NOMO-1 treated with DMSO at 0.1 percent for 48 hours (cell line): ENCODE measurements around the gene KAZALD1.
A peak's percentile ranks its signal among the peaks of the same experiment; 100 is the strongest.

Experiments
- DNase-seq: peaks from one replicate; lab custom pipeline; 2025; ENCODE audit not compliant: unreplicated experiment; lab: John Stamatoyannopoulos, UW

Gene KAZALD1

GRCh38 chr10:101047961-101048892 is 13.6 kb upstream of the KAZALD1 start:
- DNase-seq = no peak

DNA sequence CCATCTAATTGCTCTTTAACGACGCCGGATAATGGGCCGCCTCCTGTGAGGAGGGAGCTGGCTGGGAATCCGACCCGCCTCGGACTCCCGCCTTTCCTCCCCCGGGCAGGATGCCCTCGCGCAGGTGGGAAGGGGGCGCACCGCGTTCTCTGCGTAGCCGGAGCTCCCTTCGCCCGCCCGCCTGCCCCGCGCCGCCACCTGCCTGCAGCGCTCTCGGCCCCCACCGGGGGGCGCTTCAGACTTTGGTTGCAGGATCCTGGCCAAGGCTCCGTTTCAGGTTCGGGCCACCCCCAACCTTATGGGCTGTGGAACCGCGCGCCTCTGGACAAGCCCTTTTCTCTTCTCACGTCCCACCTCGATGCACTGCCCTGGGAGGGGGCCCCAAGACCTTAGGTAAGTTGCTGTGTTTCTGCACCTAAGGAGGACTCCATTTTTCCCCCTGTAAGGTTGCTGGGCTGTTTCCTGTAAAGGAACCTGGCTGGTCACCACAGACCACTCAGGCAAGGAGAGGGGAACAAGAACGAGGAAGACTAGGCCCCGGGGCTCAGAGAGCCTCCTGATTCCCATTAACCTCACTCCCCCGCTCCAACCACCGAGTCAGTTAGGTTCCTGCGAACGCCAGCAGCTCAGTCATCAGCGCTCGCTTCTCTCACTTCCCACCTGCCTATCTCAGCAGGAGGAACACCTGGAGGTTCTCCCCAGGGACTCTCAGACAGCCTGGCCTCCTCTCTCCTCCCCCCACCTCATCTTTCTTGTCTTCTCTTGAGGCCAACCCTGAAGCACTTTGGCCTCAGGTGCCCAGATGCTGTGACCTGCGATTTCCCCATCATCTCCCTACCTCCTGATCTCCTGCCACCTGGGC is 11.3 kb upstream of the KAZALD1 start:
- DNase-seq = peak; percentile 35

GRCh38 chr10:101052285-101052684 is 9.5 kb upstream of the KAZALD1 start:
- no peak for DNase-seq

DNA sequence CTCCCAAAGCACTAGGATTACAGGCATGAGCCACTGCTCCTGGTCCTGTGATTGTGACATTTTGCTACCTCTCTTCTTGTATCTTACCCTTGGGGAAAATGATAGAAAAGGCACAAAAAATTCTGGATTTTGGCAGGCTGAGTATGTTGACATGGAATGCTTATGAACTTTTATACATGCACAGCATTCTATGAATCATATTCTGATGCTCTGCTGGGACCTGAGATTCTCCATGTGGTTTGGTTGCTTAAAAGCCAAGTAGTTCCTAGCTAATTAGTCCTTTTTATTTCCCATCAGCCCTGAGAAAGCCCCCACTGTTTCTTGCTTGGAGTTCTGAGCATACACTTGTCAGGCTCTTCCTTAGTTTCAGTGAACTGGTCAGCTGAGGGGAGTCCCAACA is 8.3 kb upstream of the KAZALD1 start:
- no peak for DNase-seq

DNA sequence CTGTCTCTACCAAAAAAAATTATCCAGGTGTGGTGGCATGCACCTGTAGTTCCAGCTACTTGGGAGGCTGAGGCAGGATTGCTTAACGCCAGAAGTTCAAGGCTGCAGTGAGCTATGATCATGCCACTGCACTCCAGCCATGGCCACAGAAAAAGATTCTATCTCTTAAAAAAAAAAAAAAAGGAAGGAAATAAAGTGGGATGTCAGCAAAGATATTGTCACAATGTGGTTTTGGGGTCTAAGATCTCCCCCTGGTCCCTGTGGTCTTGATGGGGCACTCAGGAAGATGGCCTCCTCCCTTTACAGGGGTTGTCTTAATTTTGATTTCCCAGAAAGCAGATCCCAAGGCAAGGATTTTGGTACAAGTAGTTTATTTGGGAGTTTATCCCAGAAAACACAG is 7.4 kb upstream of the KAZALD1 start:
- no peak for DNase-seq

DNA sequence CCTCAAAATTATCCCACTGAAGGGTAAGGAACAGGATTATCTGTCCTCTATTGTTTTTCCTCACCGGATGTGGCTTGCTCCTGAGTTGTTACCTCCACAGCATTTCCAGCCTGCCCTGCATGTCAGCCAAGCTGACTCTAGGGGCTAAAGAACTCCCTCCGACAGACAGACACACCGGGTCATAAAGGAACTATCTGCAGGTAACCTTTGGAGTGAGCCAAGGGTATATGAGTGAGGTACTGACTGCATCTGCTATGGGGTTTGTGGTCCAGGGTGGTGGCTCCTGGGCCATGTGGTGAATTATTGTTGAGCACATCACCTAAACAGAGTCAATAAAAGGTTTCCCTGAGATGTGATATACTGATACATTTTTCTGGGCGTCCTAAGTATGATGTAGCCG is 6.9 kb upstream of the KAZALD1 start:
- no peak for DNase-seq

GRCh38 chr10:101055411-101055810 is 6.4 kb upstream of the KAZALD1 start:
- no peak for DNase-seq

- no peak for DNase-seq
Observed at GRCh38 chr10:101056365-101057151, 5.2 kb upstream of the KAZALD1 start.

- peak; percentile 95 for DNase-seq
Observed at GRCh38 chr10:101060036-101060950, 1.5 kb upstream of the KAZALD1 start.

DNA sequence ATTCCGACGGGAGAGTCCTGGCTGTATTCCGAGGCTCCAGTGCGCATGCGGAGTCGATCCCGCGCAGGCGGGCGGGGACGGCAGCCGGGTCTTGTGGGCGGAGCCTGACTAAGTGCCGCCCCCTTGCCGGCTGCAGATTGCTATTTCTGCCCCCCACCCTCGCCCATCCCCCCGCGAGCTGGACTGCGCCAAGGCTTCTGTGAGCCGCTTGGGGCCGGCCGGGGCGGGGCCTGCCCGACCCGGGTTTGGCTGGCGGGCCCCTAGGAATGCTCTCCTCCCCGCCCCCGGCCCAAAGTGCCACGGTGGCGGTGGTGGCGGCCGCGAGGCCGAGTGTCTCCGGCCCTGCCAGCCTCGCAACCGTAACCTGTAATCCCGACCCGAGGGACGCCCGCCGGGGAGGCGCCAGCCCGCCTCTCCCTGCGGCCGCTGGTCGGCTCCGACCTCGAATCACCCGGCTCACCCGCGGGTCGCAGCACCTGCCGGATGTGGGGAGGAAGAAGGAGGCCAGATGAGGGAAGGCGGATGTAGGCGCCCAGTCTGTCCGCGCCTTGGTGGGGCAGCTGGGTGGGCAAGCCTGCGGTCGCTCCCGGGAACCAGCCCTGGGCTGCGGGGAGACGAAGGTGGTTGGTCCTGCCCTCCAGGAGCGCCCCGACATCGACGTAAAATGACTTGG is 702 bp upstream of the KAZALD1 start:
- peak; percentile 88 for DNase-seq

DNA sequence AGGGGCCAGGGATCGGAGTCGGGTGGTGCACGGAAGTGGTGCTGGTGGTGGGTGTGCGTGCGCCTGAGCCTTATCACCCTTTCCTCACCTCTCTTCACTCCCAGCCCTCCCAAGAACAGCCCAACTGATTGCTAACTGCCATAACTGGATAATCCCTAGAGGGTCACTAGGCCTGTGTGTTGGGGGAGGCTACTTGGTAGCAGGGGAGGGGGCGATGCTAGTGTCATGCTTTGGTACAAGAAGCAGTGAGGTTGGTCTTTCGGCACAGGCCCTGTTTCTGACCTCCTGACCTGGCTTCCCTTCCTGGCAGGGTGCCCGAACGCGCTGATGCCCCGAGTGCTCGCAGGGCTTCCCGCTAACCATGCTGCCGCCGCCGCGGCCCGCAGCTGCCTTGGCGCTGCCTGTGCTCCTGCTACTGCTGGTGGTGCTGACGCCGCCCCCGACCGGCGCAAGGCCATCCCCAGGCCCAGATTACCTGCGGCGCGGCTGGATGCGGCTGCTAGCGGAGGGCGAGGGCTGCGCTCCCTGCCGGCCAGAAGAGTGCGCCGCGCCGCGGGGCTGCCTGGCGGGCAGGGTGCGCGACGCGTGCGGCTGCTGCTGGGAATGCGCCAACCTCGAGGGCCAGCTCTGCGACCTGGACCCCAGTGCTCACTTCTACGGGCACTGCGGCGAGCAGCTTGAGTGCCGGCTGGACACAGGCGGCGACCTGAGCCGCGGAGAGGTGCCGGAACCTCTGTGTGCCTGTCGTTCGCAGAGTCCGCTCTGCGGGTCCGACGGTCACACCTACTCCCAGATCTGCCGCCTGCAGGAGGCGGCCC is 652 bp downstream of the KAZALD1 start:
- peak; percentile 55 for DNase-seq

- DNase-seq = no peak
Observed at GRCh38 chr10:101063050-101063525, 1.3 kb downstream of the KAZALD1 start.

GRCh38 chr10:101063548-101064414 is 2.0 kb downstream of the KAZALD1 start:
- DNase-seq = no peak

GRCh38 chr10:101064415-101065030 is 2.7 kb downstream of the KAZALD1 start:
- no peak for DNase-seq

DNA sequence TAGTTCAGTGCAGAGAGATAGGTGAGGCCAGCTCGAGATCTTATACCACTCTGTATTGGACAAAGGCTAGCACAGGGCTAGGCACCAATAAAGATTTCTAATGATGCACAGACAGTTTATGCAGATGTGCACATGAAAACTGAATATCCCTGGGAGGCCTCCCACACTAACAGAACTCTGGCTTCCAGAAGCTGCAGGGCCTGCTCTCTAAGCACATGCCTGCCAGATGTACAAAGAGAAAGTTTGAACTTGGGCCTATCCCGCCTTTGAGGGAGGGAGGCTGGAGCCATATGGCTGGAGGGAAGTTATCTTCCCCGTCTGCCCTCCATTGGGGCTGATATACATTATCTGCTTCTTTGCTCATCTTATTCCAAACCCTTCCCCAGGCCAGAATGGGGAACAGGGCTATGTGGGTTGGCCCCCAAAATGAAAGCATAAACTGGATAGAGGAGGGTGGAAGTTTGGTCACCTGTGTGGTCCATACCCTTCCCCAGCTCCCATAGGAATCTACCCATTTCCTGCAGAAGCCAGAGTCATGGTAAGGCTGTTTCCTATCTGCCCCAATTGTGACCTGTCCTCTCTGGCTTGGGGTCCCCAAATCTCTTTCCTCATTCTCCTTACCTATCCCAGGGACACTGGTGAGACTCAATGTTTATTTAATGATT is 3.8 kb downstream of the KAZALD1 start:
- no peak for DNase-seq

- peak; percentile 71 for DNase-seq
Observed at GRCh38 chr10:101066146-101066895, 4.5 kb downstream of the KAZALD1 start.
